ENCODE results near the gene PCLO.
A peak's percentile ranks its signal among the peaks of the same experiment; 100 is the strongest.

PCLO gene

GRCh38 chr7:82821037-82821436, 341.6 kb downstream of the PCLO start:
- no peak for DNase-seq

- DNase-seq, result peak in 1 of 2 experiments; percentile 35
Measured at GRCh38 chr7:82818171-82818570, 344.5 kb downstream of the PCLO start.

GRCh38 chr7:82816272-82816671, 346.4 kb downstream of the PCLO start:
- no peak for DNase-seq

- DNase-seq, result peak; percentile 68 to 74
Measured at GRCh38 chr7:82810558-82811259, 352.0 kb downstream of the PCLO start.

- DNase-seq, result no peak
Measured at GRCh38 chr7:82808633-82809032, 354.1 kb downstream of the PCLO start.

- DNase-seq, result peak in 1 of 2 experiments; percentile 56
Measured at GRCh38 chr7:82805527-82805960, 357.1 kb downstream of the PCLO start.

GRCh38 chr7:82803411-82803810, 359.3 kb downstream of the PCLO start:
- DNase-seq, result no peak

GRCh38 chr7:82789883-82790609, 372.6 kb downstream of the PCLO start:
- DNase-seq, result no peak

GRCh38 chr7:82778021-82778420, 384.7 kb downstream of the PCLO start:
- DNase-seq, result no peak

- no peak for DNase-seq
Measured at GRCh38 chr7:82762880-82763279, 399.8 kb downstream of the PCLO start.

- DNase-seq, result no peak
Measured at GRCh38 chr7:82760831-82761230, 401.9 kb downstream of the PCLO start.

- no peak for DNase-seq
Measured at GRCh38 chr7:82760074-82760473, 402.6 kb downstream of the PCLO start.

- no peak for DNase-seq
Measured at GRCh38 chr7:82755705-82756551, 406.8 kb downstream of the PCLO start.

- no peak for DNase-seq
Measured at GRCh38 chr7:82750007-82750406, 412.7 kb downstream of the PCLO start.

GRCh38 chr7:82745820-82746219, 416.9 kb downstream of the PCLO start:
- no peak for DNase-seq

- no peak for DNase-seq
Measured at GRCh38 chr7:82745117-82745516, 417.6 kb downstream of the PCLO start.

GRCh38 chr7:82742163-82742562, 420.5 kb downstream of the PCLO start:
- no peak for DNase-seq

GRCh38 chr7:82741493-82741892, 421.2 kb downstream of the PCLO start:
- no peak for DNase-seq

GRCh38 chr7:82740246-82740848, 422.3 kb downstream of the PCLO start:
- peak; percentile 74 to 80 for DNase-seq

GRCh38 chr7:82736633-82737032, 426.1 kb downstream of the PCLO start:
- DNase-seq, result no peak

- no peak for DNase-seq
Measured at GRCh38 chr7:82732677-82733076, 430.0 kb downstream of the PCLO start.

- peak; percentile 69 to 76 for DNase-seq
Measured at GRCh38 chr7:82729172-82730030, 433.3 kb downstream of the PCLO start.
